ENCODE data around the gene ZHX3. TPM values are rescaled to one million over a fixed set of nuclear protein-coding genes. Genes with fewer than 3 reads are reported as not detected.
"Not testable (repeated sequence)": the region's sequence is repeated elsewhere in the genome, so short reads cannot be mapped to it uniquely, and the experiment has no call there.

ZHX3 gene
- polyA plus RNA-seq, 1 experiment: 24.1 TPM

DNA sequence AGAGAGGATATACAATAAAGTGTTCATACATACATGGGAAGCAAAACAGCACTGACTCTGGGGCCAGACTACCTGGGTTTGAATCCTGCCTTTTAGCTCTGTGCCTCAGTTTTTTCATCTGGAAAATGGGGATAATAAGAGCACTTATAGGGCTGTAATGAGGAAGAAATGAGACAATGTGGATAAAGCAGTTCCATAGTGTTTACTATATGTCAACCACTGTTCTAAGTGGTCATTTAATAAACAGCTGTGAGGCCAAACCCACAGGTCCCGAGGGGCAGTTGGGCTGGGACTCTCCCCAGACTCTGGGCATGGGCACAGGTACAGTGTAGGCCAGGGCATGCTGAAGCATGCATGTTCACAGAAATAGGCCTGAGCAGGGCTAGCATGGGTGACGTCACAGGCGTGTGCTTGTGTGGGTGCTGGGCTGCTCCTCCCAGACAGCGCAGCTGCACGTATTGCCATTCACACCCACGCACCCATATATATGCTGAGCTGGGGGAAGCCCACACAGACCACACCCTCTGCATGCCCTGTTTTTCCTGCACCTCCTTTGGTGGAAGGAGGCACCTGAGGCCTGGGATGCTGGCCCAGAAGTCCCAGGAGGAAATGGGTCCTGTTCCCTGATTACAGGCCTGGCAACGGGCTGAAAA, 183.7 kb downstream of the ZHX3 start:
- TF ChIP-seq, protein P1, sequence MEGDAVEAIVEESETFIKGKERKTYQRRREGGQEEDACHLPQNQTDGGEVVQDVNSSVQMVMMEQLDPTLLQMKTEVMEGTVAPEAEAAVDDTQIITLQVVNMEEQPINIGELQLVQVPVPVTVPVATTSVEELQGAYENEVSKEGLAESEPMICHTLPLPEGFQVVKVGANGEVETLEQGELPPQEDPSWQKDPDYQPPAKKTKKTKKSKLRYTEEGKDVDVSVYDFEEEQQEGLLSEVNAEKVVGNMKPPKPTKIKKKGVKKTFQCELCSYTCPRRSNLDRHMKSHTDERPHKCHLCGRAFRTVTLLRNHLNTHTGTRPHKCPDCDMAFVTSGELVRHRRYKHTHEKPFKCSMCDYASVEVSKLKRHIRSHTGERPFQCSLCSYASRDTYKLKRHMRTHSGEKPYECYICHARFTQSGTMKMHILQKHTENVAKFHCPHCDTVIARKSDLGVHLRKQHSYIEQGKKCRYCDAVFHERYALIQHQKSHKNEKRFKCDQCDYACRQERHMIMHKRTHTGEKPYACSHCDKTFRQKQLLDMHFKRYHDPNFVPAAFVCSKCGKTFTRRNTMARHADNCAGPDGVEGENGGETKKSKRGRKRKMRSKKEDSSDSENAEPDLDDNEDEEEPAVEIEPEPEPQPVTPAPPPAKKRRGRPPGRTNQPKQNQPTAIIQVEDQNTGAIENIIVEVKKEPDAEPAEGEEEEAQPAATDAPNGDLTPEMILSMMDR (IDR thresholded peaks at IDR 0.05; ENCODE audit: low read depth, low read length): no peak
- no peaks in the 10 kb centered on the region; the same call in 1 of the 2 replicates for H3K9me3 ChIP-seq (ENCODE audit: control insufficient read depth, insufficient read depth, low read length)
- POLR2A ChIA-PET: no interaction called here
- H3K27ac ChIP-seq (ENCODE audit: low read depth, low read length): no peak overlapping the region
- H3K27me3 ChIP-seq (ENCODE audit: control insufficient read depth, insufficient read depth, low read length): no peaks in the 10 kb centered on the region
- H3K4me3 ChIP-seq (ENCODE audit: low read depth, low read length): no peak overlapping the region
- CTCF ChIA-PET: interaction anchor here (1.4 to 2.0 kb wide), 3 partner anchors 39 to 206 kb away, joined by 5 to 8 read pairs (median 5); partner anchors contain the start of gene LPIN3
- DNase-seq (ENCODE audit: low read depth, low spot score): no peak

DNA sequence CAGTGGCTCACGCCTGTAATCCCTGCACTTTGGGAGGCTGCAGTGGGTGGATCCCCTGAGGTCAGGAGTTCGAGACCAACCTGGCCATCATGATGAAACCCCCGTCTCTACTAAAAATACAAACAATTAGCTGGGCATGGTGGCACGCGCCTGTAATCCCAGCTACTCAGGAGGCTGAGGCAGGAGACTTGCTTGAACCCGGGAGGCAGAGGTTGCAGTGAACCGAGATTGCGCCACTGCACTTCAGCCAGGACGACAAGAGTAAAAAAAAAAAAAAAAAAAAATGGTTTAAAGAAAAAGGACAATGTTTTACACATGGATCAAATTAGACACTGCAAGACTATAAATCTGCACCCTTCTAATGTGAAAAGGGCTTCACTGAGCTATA, 185.1 kb downstream of the ZHX3 start:
- CTCF ChIA-PET: interaction anchor here (0.8 kb wide), 1 partner anchor 142 kb away, joined by 3 read pairs; no protein-coding TSS in a partner anchor
- not testable (repeated sequence) for DNase-seq (ENCODE audit: low read depth, low spot score); H3K4me3 ChIP-seq (ENCODE audit: low read depth, low read length); H3K9me3 ChIP-seq (ENCODE audit: control insufficient read depth, insufficient read depth, low read length); H3K27ac ChIP-seq (ENCODE audit: low read depth, low read length); H3K27me3 ChIP-seq (ENCODE audit: control insufficient read depth, insufficient read depth, low read length)
- POLR2A ChIA-PET: interaction anchor here (0.7 kb wide), 1 partner anchor 141 kb away, joined by 9 read pairs; no protein-coding TSS in a partner anchor

DNA sequence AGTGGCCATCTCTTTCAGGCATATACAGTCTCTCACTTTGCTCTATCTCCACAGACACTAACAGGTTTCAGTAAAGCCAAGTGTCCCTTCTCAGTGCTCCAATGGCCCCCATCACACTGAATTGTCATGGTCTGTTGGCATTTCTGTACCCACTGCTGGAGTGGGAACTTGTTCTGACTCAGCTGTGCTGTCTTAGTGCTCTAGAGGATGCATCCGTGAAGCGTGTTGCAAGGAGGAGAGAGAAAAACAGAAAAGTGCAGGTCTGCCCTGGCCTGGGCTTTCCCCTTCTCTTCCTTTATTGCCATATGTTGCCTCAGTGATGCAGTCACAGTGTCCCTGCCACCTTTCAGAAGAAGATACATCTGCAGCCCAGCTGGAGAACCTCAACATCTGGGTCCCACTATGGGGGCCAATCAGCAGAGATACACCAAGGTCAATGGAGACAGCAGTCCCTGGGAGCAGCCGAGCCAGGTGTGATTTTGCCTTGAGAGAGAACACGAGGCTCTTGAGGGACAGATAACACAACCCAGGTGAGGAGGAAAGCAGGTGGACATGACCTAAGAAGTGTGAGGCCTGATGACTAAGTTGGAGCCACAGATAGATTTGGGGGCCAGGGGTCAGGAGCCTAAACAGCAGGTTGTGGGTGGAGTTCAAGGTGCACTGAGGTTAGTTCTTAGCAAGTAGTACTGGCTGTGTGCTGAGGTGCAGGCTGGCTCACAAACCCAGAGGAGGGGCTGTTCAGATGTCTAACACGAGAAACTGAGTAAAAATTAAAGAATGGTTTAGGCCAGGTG, 185.7 kb downstream of the ZHX3 start:
- H3K9me3 ChIP-seq (ENCODE audit: control insufficient read depth, insufficient read depth, low read length): no peaks in the 10 kb centered on the region
- no peak overlapping the region for H3K4me3 ChIP-seq (ENCODE audit: low read depth, low read length)
- no peaks in the 10 kb centered on the region for H3K27me3 ChIP-seq (ENCODE audit: control insufficient read depth, insufficient read depth, low read length)
- ChIA-PET POLR2A (interaction anchor here (0.7 kb wide), 1 partner anchor 140 kb away, joined by 9 read pairs; no protein-coding TSS in a partner anchor), CTCF (interaction anchor here (0.8 to 1.0 kb wide), 2 partner anchors 141 to 279 kb away, joined by 3 read pairs; no protein-coding TSS in a partner anchor)
- DNase-seq (ENCODE audit: low read depth, low spot score): no peak
- H3K27ac ChIP-seq (ENCODE audit: low read depth, low read length): no peak overlapping the region
- TF ChIP-seq, protein P1 (IDR thresholded peaks at IDR 0.05; ENCODE audit: low read depth, low read length): no peak

Small RNA genes within 50 kb of the gene (small RNA-seq; reads per million reads assigned to genes)
- gene AL022394.1 (ENCODE audit: insufficient read length, low read depth) (not detected), gene MIR6871 (ENCODE audit: insufficient read length, low read depth) (not detected), gene RN7SL615P (ENCODE audit: insufficient read length, low read depth) (not detected)

Other genes starting within 250 kb of the ZHX3 start
- gene PLCG1, start 180.2 kb downstream of the ZHX3 start, polyA plus RNA-seq (2011; rRNA removed): 54.6 and 71.8 TPM in 2 replicates
- 1.2 and 2.0 TPM in 2 replicates for gene LPIN3, start 23.1 kb upstream of the ZHX3 start, polyA plus RNA-seq (2011; rRNA removed)
- 0.12 and 0.17 TPM in 2 replicates for gene EMILIN3, start 49.1 kb upstream of the ZHX3 start, polyA plus RNA-seq (2011; rRNA removed)

All from AG04450 (cell line).